SHP77 treated with DMSO at 0.1 percent for 48 hours (cell line): ENCODE measurements around the gene HEMK1.

Experiments used
- DNase-seq: peaks from one replicate; lab custom pipeline; 2025; lab: John Stamatoyannopoulos, UW

HEMK1 gene

DNA sequence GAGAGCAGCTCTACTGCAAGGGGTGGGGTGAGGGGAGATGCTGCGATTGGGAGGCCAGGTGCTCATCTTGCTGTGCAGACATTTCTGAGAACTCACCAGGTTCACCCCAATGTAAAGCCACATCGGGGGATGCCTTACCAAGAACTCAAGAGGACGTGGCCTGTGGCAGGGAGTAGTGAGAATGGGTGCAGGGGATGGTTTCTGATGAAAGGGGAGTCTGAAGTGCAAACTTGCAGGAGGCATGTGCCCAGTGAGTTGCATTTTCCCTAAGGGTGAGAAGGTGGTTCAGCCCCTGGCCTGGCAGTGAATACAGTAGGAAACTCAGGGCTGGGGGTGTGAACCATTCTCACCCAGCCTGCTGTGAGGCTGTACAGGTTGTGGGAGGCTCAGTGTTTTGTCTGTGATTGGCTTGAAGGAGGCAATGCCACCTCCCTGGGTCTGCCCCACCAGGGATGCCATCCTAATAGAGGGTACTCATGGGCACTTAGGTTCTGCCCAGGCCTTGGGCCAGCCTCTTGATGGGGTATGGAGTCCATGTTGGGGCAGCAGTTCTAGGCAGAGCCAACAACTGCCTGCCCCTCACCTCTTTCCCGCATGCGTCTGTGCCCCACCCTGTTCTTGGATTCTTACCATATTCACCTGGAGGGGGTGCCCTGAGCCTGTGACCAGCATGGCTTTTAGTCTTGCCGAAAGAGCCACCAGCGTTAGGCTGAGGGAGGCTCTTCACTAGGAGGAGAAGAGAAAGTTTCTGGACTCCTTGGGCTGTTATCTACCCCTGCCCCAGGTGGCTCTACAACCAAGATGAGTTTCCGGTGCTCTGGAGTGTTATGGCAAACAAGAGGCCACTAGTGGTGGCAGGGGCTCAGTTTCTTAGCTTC, 4.5 kb downstream of the HEMK1 start:
- no peak for DNase-seq

DNA sequence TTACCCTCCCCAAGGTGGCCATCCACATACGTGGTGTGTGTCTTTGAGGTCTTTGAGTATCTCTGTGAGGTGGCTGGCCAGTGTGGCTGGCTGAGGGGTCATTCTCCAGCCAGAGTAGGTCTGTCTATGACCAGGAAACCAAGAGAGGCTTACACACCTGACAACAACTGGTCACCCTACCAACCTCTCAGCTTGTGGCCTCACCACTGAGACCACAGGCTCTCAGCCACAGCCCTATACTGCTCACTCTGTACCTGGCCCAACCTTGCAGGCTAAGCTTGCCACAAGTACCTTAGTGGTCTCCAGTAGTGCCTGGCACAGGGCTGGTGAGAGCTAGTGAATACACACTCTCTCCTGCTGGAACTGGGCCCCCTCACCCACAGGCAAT, 5.1 kb downstream of the HEMK1 start:
- DNase-seq = no peak

- DNase-seq = no peak
These were observed 6.0 kb downstream of the HEMK1 start for GRCh38 chr3:50575372-50575771.

- DNase-seq = no peak
These were observed 8.0 kb downstream of the HEMK1 start for GRCh38 chr3:50577348-50577747.

DNA sequence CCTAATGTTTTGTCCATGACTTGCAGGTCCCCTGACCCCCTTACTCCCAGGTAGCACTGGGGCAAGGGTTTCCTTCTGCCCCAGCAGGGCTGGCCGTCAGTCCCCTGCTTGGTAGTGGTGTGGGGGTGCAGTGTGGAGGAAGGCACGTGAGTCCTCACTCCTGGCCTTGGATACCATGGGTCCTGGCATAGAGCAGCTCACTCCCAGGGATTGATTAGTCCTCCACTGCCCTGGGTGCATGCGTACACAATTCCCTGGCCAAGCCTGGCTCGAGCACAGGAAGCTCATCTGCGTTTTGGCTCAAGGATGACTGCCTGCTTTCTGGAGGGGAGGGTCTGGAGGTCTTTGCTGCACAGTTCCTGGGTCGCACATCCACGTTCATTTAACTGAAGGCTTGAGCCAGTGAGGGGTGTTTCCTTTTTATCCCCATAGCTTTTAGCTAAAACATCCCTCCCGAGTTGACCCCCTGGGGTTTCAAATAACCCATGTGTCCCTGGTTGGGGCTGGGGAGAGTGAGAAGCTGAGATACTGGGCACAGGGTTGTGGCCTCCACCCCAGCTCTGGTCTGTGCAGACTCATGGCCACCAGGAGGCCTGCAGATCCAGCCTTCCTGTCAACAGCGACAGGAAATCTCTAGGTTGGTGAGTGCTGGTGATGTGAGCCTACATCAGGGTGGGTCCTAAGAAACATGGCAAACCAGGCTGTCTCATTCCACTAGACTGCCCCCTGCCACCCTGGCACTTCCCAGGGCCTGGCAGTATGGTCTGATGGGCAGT, 11.5 kb downstream of the HEMK1 start:
- no peak for DNase-seq

DNA sequence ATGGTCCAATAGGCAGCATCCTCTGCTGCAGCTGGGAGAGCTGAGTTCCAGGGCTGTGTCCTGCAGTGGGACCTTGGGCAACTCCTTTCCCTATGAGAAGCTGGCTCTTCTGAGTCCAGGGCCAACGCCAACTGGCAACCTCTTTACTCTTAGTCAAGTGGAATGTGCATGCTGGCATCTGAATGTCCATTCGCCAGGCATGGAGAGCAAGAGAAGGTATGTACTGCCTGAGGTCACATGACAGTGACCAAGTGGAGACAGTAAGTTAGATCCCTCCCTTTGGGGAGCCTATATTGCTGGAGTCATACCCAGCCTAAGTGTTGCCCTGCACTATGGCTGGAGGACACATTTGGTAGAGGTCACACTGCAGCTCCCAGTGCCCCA, 12.1 kb downstream of the HEMK1 start:
- no peak for DNase-seq

GRCh38 chr3:50582083-50582482, 12.8 kb downstream of the HEMK1 start:
- DNase-seq = no peak

DNA sequence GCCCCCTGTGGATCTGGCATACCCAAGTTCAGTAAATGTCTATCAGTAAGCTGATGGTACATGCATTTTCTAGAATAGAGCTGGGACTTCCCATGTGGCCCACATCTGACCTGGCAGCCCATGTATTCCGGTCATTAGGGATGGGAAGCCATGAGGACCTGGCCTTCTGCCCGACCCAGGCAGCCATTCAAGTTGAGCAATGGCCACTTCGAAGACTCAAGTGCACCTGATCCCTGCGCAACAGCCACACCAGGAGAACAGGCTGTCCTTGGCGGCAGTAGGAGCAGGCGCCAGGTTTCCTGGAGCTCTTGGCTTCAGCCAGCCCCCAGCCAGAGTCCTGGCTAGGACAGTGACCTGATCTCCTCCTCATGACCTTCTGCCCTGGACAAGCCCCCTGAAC, 14.6 kb downstream of the HEMK1 start:
- DNase-seq = no peak

- DNase-seq = no peak
These were observed 15.1 kb downstream of the HEMK1 start for GRCh38 chr3:50584391-50584790.

GRCh38 chr3:50585919-50586762, 16.8 kb downstream of the HEMK1 start:
- DNase-seq = no peak

DNA sequence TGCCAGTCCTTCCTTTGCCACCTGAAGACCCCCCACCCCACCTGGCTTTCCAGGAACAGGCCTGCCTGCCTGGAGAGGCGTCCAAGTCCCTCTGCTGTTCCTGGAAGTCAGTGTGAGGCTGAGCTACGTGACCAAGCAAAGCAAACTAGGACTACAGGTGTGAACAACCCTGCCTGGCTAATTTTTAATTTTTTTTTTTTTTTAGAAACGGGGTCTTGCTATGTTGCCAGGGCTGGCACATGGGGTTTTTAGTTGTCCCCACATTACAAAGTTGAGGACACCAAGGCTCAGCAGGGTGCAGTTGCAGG, 17.4 kb downstream of the HEMK1 start:
- no peak for DNase-seq

DNA sequence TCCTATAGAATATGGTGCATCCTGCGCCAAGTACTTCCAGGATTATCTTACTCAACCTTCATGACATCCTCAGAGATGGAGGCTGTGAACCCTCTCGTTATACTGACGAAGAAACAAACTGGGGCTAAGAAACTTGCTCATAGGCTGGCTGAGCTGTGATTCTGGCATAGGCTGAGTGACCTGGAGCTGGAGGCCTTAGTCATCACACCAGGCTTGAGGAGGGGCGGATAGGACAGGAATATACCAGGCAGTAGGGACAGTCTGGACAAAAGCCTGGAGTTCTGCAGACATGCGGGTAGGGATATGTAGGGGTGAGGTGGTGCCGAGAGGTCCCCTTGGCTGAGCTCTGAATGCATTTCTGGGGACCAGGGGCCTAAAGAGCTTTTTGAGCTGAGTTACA, 18.1 kb downstream of the HEMK1 start:
- DNase-seq = no peak

GRCh38 chr3:50587806-50588758, 18.8 kb downstream of the HEMK1 start:
- no peak for DNase-seq

DNA sequence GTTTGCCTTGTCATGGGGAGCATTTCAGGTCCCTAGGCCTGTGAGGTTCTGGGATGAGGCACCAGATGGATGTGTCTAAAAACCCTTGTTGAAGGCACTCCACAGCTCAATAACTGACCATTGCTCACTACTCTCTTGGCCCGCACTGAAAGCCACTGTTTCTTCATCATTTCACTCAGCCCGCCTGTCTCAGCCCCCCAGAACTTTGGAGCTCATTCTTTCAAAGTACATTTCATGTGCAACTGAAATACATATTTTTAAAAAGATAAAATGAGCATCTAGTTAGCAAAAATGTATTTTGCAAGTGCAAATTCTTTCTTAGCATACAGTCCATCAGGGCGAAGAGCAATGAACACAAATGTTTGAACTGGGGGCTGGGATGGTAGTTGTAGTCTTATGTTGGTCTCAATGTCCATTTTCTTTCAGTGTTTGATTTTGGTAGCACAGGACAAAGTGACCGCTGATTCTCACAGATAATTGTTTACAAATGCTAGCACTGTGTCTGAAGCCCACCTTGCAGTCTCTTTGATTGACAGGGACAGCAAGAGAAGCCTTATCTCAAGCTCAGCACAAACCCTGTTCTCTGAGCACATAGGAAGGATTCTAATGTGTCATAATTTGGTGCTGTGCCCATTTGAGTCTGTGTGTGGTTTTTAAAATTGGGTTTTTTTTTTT, 19.6 kb downstream of the HEMK1 start:
- DNase-seq = no peak

DNA sequence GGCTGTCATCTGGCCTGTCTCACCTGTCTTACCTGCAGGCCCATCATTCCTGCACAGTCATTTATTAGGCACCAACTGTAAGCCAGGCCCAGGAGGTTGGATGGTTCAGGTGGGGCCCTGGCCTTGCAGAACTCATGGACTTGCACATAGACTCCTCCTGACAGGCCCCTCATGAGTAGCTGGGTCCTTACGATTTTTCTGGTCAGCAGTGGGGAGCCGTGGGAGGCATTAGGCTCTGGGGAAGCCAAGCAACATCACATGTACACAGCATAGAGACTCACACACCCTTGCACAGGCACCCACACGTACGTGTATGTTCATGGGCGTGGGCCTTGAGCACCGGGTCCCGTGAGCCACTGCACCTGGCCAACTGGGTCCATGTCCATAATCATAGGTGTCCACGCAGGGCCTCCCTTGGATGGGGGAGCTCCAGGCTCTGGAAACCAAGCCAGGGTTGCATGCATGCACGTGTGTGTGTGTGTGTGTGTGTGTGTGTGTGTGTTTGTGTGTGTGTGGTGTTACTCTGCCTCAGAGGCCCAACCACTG, 21.9 kb downstream of the HEMK1 start:
- no peak for DNase-seq

DNA sequence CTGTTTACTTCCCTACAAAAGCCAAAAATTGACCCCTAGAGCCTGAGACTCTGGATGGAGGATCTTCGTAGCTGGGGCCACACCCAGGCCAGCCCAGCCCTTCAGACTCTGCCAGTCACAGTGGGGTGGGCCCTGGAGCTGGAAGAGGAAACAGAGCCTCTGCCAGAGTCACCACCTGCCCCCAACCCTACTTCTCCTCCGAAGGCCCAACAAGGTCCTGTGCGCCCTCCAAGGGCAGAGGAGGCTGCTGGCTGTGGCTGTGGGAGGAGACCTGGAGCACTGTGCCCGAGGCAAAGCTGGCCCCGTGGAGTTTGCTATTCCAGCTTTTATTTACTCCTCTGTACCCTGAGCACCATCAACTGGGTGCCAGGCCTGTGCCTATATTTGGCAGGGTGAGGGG, 23.2 kb downstream of the HEMK1 start:
- no peak for DNase-seq

- no peak for DNase-seq
These were observed 25.0 kb downstream of the HEMK1 start for GRCh38 chr3:50594253-50594785.

DNA sequence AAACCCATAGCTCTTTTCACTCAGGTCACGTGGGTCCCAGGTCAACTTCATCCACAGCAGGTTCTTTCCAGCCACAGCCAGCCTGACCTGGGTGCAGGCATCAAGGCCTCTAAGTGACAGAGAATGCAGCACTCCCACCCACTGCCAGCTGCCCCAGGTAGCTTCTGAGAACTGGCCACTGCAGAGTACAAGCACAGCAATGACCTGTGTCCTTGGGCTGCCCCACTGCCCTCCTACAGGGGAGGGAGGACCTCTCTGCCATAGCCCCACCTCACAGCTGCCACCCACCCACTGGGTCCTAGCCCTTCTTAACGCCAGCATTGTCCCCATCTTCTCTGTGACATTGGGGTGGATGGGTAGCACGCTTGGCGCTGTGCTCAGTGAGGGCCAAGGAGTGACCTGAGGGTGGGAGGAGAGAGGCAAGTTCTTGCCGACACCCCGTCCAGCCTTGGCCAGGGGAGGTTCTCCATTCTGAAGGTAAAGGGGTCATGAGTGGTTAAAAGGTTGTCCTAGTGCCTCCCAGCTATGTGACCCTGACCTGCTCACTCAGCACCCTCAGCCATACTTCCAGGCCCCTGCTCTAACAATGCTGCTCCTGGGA, 29.9 kb downstream of the HEMK1 start:
- DNase-seq = no peak

DNA sequence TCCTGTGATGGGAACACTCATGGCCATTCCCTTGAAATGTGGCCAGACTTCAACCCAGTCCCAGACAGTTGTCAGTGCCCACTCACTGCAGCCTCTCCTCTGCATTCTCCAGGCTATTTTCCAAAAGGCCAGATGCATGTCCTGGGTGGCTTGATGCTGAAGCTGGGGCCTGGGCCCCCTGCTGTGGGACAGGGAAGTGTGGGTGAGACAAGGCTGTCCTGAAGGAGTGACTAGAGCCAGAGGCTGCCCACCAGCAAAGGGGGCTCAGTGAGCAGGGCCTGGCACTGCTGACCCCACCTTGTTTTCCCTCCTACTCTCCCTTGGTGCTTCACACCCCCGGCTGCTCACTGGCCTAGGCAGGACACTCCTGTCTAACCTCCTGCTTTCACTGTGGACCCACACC, 30.4 kb downstream of the HEMK1 start:
- DNase-seq = no peak

GRCh38 chr3:50600141-50600753, 30.9 kb downstream of the HEMK1 start:
- no peak for DNase-seq
